HepG2 (cell line): Measurements from ENCODE around the gene COG8. TPM values are rescaled to one million over a fixed set of nuclear protein-coding genes. Genes with fewer than 3 reads are reported as not detected.
A peak's percentile ranks its signal among the peaks of the same experiment; 100 is the strongest.

Source experiments
- ARNT ChIP-seq: fragments of 450-650 bp; IDR thresholded peaks from 2 replicates; pipeline ENCODE4 v1.6.1; 2017
- BCLAF1 ChIP-seq: fragments of 450-650 bp; IDR thresholded peaks from 2 replicates; pipeline ENCODE4 v1.6.1; 2017; ENCODE audit warnings: mild to moderate bottlenecking
- FOSL2 ChIP-seq: sonication (generic); formaldehyde crosslinking; IDR thresholded peaks from 2 replicates; pipeline ENCODE4 v1.4.0; 2020; ENCODE audit warnings: missing genetic modification reagents
- GATAD1 ChIP-seq: IDR thresholded peaks from 2 replicates; pipeline ENCODE4 v1.6.1; 2016; ENCODE audit warnings: missing genetic modification reagents, missing compliant biosample characterization
- HINFP ChIP-seq: sonication (generic); formaldehyde crosslinking; IDR thresholded peaks from 2 replicates; pipeline ENCODE4 v1.4.0; 2020; ENCODE audit warnings: low read depth, mild to moderate bottlenecking, missing genetic modification reagents
- IKZF5 ChIP-seq: IDR thresholded peaks from 2 replicates; pipeline ENCODE4 v1.6.1; 2018; ENCODE audit warnings: missing genetic modification reagents, mild to moderate bottlenecking, missing compliant biosample characterization
- IRF9 ChIP-seq: sonication (generic); formaldehyde crosslinking; IDR thresholded peaks from 2 replicates; pipeline ENCODE4 v1.8.0; 2022; ENCODE audit warnings: missing genetic modification reagents, mild to moderate bottlenecking, borderline replicate concordance
- JUNB ChIP-seq: sonication (generic); formaldehyde crosslinking; IDR thresholded peaks from 2 replicates; pipeline ENCODE4 v1.8.0; 2022; ENCODE audit warnings: missing genetic modification reagents, mild to moderate bottlenecking, borderline replicate concordance
- KDM6A ChIP-seq: IDR thresholded peaks from 2 replicates; pipeline ENCODE4 v1.6.1; 2016; ENCODE audit warnings: low read depth
- KLF11 ChIP-seq: IDR thresholded peaks from 2 replicates; pipeline ENCODE4 v1.6.1; 2016; ENCODE audit warnings: missing compliant biosample characterization
- KLF16 ChIP-seq, 2 experiments: sonication (generic) in 1 of 2; formaldehyde crosslinking in 1 of 2; IDR thresholded peaks; 2 replicates each; pipeline versions ENCODE4 v1.6.1 to v1.8.0; 2016 to 2023; ENCODE audit warnings: missing genetic modification reagents in 2 of 2, missing compliant biosample characterization in 1 of 2
- PTBP1 ChIP-seq: fragments of 200-400 bp; formaldehyde crosslinking; IDR thresholded peaks from 2 replicates; pipeline ENCODE4 v1.6.1; 2018; ENCODE audit warnings: low read length, low read depth; ENCODE audit not compliant: poor library complexity, severe bottlenecking
- RFX1 ChIP-seq: fragments of 450-650 bp; IDR thresholded peaks from 2 replicates; pipeline ENCODE4 v1.6.1; 2017
- SMAD1 ChIP-seq: sonication (generic); formaldehyde crosslinking; IDR thresholded peaks from 2 replicates; pipeline ENCODE4 v1.4.0; 2020; ENCODE audit warnings: missing genetic modification reagents, low read depth, mild to moderate bottlenecking, borderline replicate concordance
- SP4 ChIP-seq: sonication (generic); formaldehyde crosslinking; IDR thresholded peaks from 2 replicates; pipeline ENCODE4 v1.8.1; 2023; ENCODE audit warnings: mild to moderate bottlenecking, missing genetic modification reagents
- SPEN ChIP-seq: sonication (generic); formaldehyde crosslinking; IDR thresholded peaks from 2 replicates; pipeline ENCODE4 v1.5.1; 2020; ENCODE audit warnings: low read depth, mild to moderate bottlenecking, missing genetic modification reagents
- THAP11 ChIP-seq: IDR thresholded peaks from 2 replicates; pipeline ENCODE4 v1.6.1; 2016; ENCODE audit warnings: missing biosample characterization, missing genetic modification reagents
- ZBTB26 ChIP-seq: IDR thresholded peaks from 2 replicates; pipeline ENCODE4 v1.6.1; 2016; ENCODE audit warnings: missing compliant biosample characterization, missing genetic modification reagents, borderline replicate concordance
- ZNF33A ChIP-seq: sonication (generic); formaldehyde crosslinking; IDR thresholded peaks from 2 replicates; pipeline ENCODE4 v1.5.1; 2020; ENCODE audit warnings: missing genetic modification reagents, mild to moderate bottlenecking, moderate library complexity, borderline replicate concordance
- ZNF589 ChIP-seq: sonication (generic); formaldehyde crosslinking; conservative IDR thresholded peaks from 2 replicates; pipeline ENCODE4 v1.8.0; 2022; ENCODE audit warnings: mild to moderate bottlenecking, moderate library complexity, missing genetic modification reagents
- ZNF782 ChIP-seq: sonication (generic); formaldehyde crosslinking; IDR thresholded peaks from 2 replicates; pipeline ENCODE4 v1.4.0; 2020; ENCODE audit warnings: missing genetic modification reagents, mild to moderate bottlenecking, borderline replicate concordance
- polyA plus RNA-seq, 8 experiments: library from polyadenylated mRNA; depleted of rRNA in 3 of 8; stranded (reverse) in 7 of 8; unstranded in 1 of 8; fragments of >200 nt; fragmentation: Illumina TruSeq in 4 of 8; extraction: Trizol in 4 of 8; gene quantifications; 2 replicates each; pipeline versions ENCODE4 v1.2.1 to v1.2.3, GENCODE V29; 2011 to 2016; ENCODE audit warnings: low read depth in 4 of 8, missing spikeins in 1 of 8, mixed read lengths in 1 of 8; ENCODE audit not compliant: insufficient read depth in 1 of 8
- total RNA-seq, 5 experiments: library from RNA; depleted of rRNA; stranded (reverse); fragments of >200 nt; fragmentation: Illumina TruSeq; extraction: Trizol; gene quantifications; 2 replicates each; pipeline ENCODE4 v1.2.3, GENCODE V29; 2016; ENCODE audit warnings: low read depth in 1 of 5

Gene COG8
- total and polyA plus RNA-seq, 2 of the 13 experiments (the other 11 are each of a cell fraction or from before 2014, with no cell fraction given), result 45.5 to 52.1 TPM

- TF ChIP-seq KLF11 (CRISPR knock-in tag) (no peak), KDM6A (CRISPR knock-in tag) (peak; percentile 77), IRF9 (CRISPR knock-in tag) (no peak; the same call in 1 of the 2 replicates), SMAD1 (CRISPR knock-in tag) (no peak), BCLAF1 (no peak), KLF16 (CRISPR knock-in tag; IDR thresholded peaks at IDR 0.05) (peak in 1 of 2 experiments; percentile 71; a peak in 2 of 4 replicates), FOSL2 (CRISPR knock-in tag) (peak; percentile 62), ARNT (no peak), SP4 (CRISPR knock-in tag) (0 out of 2 replicates have a peak, but pooled peaks have one; percentile 37), GATAD1 (peak; percentile 73), IKZF5 (CRISPR knock-in tag) (peak; percentile 96), ZNF33A (CRISPR knock-in tag) (no peak), ZNF782 (CRISPR knock-in tag) (no peak), ZNF589 (CRISPR knock-in tag) (no peak), ZBTB26 (CRISPR knock-in tag) (no peak), SPEN (CRISPR knock-in tag) (peak; percentile 92; the same call in 1 of the 2 replicates), HINFP (CRISPR knock-in tag) (no peak), THAP11 (CRISPR knock-in tag) (peak; percentile 66), JUNB (CRISPR knock-in tag) (no peak), PTBP1 (no peak), RFX1 (no peak)
These were observed 13.0 kb downstream of the COG8 start (continued) for GRCh38 chr16:69326172-69326873.
